Activated B cell treated with CpG ODN at 0.5 μM for 24 hours (primary cell): Measurements from ENCODE around the gene EFCAB7. TPM values are rescaled to one million over a fixed set of nuclear protein-coding genes. Genes with fewer than 3 reads are reported as not detected.

Source experiments
- ATAC-seq: fragments of 200-7000 bp; cut with Tn5 transposase; one replicate; pipeline ENCODE4 v1.10.0; 2021; ENCODE audit warnings: low read depth, mild to moderate bottlenecking, moderate library complexity
- CTCF ChIA-PET: fragments of 350-600 bp; sonication (Branson Sonifier 250); formaldehyde crosslinking; loops from one replicate; lab custom pipeline; 2021; ENCODE audit warnings: antibody characterized with exemption; lab: Charles Lee
- POLR2A ChIA-PET: fragments of 350-600 bp; sonication (Branson Sonifier 250); formaldehyde crosslinking; loops from one replicate; lab custom pipeline; 2021; ENCODE audit warnings: antibody characterized with exemption; lab: Charles Lee
- DNase-seq: peaks from one replicate; pipeline ENCODE4 v3.0.0; 2022
- H3K27ac Mint-ChIP-seq: one replicate; pipeline ENCODE4 v1.8.0; 2020; ENCODE audit warnings: mixed read lengths
- H3K27me3 Mint-ChIP-seq: one replicate; pipeline ENCODE4 v1.8.0; 2021; ENCODE audit warnings: mixed read lengths
- H3K36me3 Mint-ChIP-seq: one replicate; pipeline ENCODE4 v1.8.0; 2021; ENCODE audit warnings: low read depth, mixed read lengths
- H3K4me1 Mint-ChIP-seq: one replicate; pipeline ENCODE4 v1.8.0; 2021; ENCODE audit warnings: mixed read lengths
- H3K4me3 Mint-ChIP-seq: one replicate; pipeline ENCODE4 v1.8.0; 2020; ENCODE audit warnings: mild to moderate bottlenecking, mixed read lengths
- H3K9me3 Mint-ChIP-seq: one replicate; pipeline ENCODE4 v1.8.0; 2020; ENCODE audit warnings: mixed read lengths
- CTCF ChIP-seq: fragments of 200-600 bp; IDR thresholded peaks from one replicate; pipeline ENCODE4 v1.8.0; 2022; ENCODE audit warnings: antibody characterized with exemption, mild to moderate bottlenecking
- intact Hi-C: fragments of 100-400 bp; cut with micrococcal nuclease; formaldehyde crosslinking; loops from one replicate; pipeline ENCODE4 v1.15.1; 2024
- total RNA-seq: library from RNA; stranded (reverse); gene quantifications from 2 replicates; pipeline ENCODE4 v1.2.3, GENCODE V29; 2022

The EFCAB7 gene
- total RNA-seq, 1 donor from 2014 or later = 7.5 TPM

- no peak for DNase-seq
- H3K4me1 Mint-ChIP-seq = no peaks in the 10 kb centered on the region
- no peak overlapping the region for H3K4me3 Mint-ChIP-seq
- TF ChIP-seq CTCF = no peak
- intact Hi-C loops = no loop called here
- no peaks in the 10 kb centered on the region for H3K9me3 Mint-ChIP-seq
- POLR2A ChIA-PET = no interaction called here
- H3K27me3 Mint-ChIP-seq = no peaks in the 10 kb centered on the region
- no peak overlapping the region for H3K27ac Mint-ChIP-seq
- peaks cover 27% of the 10 kb centered on the region for H3K36me3 Mint-ChIP-seq
- CTCF ChIA-PET = no interaction called here
- no peak for ATAC-seq
Observed at GRCh38 chr1:63532727-63533126, 9.4 kb downstream of the EFCAB7 start.

GRCh38 chr1:63533931-63534330, 10.6 kb downstream of the EFCAB7 start:
- DNase-seq = no peak
- TF ChIP-seq CTCF = no peak
- ChIA-PET CTCF (no interaction called here), POLR2A (no interaction called here)
- intact Hi-C loops = no loop called here
- Mint-ChIP-seq H3K9me3 (no peaks in the 10 kb centered on the region), H3K4me3 (no peak overlapping the region), H3K27me3 (no peaks in the 10 kb centered on the region), H3K27ac (no peak overlapping the region), H3K4me1 (no peaks in the 10 kb centered on the region), H3K36me3 (peaks cover 21% of the 10 kb centered on the region)
- no peak for ATAC-seq

- CTCF ChIA-PET = no interaction called here
- DNase-seq (no peak), ATAC-seq (no peak)
- POLR2A ChIA-PET = no interaction called here
- intact Hi-C loops = no loop called here
- peaks cover 21% of the 10 kb centered on the region for H3K36me3 Mint-ChIP-seq
- no peak overlapping the region for H3K27ac Mint-ChIP-seq
- no peak overlapping the region for H3K4me3 Mint-ChIP-seq
- H3K4me1 Mint-ChIP-seq = no peaks in the 10 kb centered on the region
- no peak for TF ChIP-seq CTCF
- no peaks in the 10 kb centered on the region for H3K27me3 Mint-ChIP-seq
- no peaks in the 10 kb centered on the region for H3K9me3 Mint-ChIP-seq
Observed at GRCh38 chr1:63534406-63534805, 11.1 kb downstream of the EFCAB7 start.

- ATAC-seq (no peak), DNase-seq (no peak)
- Mint-ChIP-seq H3K9me3 (no peaks in the 10 kb centered on the region), H3K27ac (no peak overlapping the region), H3K4me3 (no peak overlapping the region), H3K36me3 (peaks cover 17% of the 10 kb centered on the region), H3K27me3 (no peaks in the 10 kb centered on the region), H3K4me1 (no peaks in the 10 kb centered on the region)
- no peak for TF ChIP-seq CTCF
- ChIA-PET CTCF (interaction anchor here (1.1 to 1.6 kb wide), 5 partner anchors 8 to 695 kb away, joined by 3 to 7 read pairs (median 3); no protein-coding TSS in a partner anchor), POLR2A (no interaction called here)
- intact Hi-C loops = loop anchor here (2.0 to 5.0 kb wide), 2 partner anchors 220 to 625 kb away; no protein-coding TSS in a partner anchor
Observed at GRCh38 chr1:63537006-63537405, 13.7 kb downstream of the EFCAB7 start.

GRCh38 chr1:63537940-63538339, 14.6 kb downstream of the EFCAB7 start:
- POLR2A ChIA-PET = interaction anchor here (0.7 kb wide), 1 partner anchor 15 kb away, joined by 3 read pairs; the partner anchor contains the start of gene EFCAB7
- Mint-ChIP-seq H3K4me1 (no peaks in the 10 kb centered on the region), H3K9me3 (no peaks in the 10 kb centered on the region), H3K36me3 (peaks cover 12% of the 10 kb centered on the region), H3K4me3 (no peak overlapping the region), H3K27ac (no peak overlapping the region), H3K27me3 (no peaks in the 10 kb centered on the region)
- intact Hi-C loops = loop anchor here (1.0 to 5.0 kb wide), 3 partner anchors 221 to 697 kb away; no protein-coding TSS in a partner anchor
- ATAC-seq (no peak), DNase-seq (no peak)
- CTCF ChIA-PET = interaction anchor here (1.0 to 1.6 kb wide), 7 partner anchors 9 to 1362 kb away, joined by 3 to 7 read pairs (median 4); no protein-coding TSS in a partner anchor
- TF ChIP-seq CTCF = no peak
